ENCODE measurements around the gene DIPK1B.
A peak's percentile ranks its signal among the peaks of the same experiment; 100 is the strongest.
"Not testable (repeated sequence)": the region's sequence is repeated elsewhere in the genome, so short reads cannot be mapped to it uniquely, and the experiment has no call there.

The DIPK1B gene

DNA sequence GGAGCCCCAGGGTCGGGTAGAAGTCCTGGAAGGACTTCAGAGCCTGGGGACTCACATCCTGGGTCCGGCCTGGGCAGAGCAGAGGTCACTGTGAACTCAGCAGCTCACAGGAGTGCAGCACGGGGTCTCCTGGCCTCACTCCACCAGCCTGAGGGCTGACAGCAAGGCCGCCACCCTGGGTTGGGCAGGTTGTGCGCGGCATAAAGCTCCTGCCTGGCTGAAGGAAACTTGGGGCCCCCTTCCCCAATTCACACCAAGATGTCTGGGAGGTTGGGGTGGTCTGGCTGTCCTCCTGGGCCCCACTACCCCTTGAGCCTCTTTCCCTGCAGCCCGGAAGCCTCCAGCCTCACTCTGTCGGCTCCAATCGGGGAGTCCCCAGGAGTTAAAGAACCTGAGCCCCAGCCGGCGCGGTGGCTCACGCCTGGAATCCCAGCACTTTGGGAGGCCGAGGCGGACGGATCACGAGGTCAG is 49.9 kb downstream of the DIPK1B start:
- no peak for DNase-seq (ENCODE audit: low read depth)
- TF ChIP-seq, protein P1, sequence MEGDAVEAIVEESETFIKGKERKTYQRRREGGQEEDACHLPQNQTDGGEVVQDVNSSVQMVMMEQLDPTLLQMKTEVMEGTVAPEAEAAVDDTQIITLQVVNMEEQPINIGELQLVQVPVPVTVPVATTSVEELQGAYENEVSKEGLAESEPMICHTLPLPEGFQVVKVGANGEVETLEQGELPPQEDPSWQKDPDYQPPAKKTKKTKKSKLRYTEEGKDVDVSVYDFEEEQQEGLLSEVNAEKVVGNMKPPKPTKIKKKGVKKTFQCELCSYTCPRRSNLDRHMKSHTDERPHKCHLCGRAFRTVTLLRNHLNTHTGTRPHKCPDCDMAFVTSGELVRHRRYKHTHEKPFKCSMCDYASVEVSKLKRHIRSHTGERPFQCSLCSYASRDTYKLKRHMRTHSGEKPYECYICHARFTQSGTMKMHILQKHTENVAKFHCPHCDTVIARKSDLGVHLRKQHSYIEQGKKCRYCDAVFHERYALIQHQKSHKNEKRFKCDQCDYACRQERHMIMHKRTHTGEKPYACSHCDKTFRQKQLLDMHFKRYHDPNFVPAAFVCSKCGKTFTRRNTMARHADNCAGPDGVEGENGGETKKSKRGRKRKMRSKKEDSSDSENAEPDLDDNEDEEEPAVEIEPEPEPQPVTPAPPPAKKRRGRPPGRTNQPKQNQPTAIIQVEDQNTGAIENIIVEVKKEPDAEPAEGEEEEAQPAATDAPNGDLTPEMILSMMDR (conservative IDR thresholded peaks at IDR 0.05; ENCODE audit: control insufficient read depth, insufficient read depth, low read depth, low read length): no peak
- no peak overlapping the region for H3K4me3 ChIP-seq (ENCODE audit: control insufficient read depth, low read depth, low read length)

DNA sequence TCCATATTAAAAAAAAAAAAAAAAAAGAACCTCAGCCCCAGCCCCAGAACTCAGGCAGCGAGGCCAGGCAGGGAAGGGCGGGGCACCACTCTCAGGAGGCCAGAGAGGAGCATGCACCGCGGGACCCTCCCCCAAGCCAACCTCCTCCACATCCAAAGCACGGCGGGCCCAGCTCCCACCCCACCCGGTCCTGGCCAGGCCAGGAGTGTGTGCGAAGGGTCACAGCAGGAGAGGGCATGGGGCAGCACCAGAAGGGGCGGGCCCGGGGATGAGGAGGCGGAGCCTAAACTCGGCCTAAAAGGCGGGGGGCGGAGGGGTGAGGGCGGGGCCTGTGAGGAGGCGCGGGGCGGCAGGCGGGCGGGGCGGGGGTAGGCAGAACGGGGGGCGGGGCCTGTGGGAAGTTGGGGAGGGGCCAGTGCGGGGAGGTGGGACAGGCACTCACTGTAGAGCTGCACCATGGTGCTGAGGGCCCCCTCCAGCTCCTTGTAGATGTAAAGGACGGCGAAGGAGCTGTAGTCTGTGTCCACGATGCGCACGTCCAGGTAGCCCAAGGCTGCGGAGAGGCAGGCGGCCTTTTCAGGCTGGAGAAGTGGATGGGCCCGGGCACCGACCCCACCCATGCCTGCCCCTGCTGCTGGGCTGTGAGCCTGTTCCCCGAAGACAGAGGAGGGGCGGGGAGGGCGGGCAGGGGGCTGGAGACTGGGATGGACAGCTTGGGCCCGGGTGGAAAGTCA is 50.7 kb downstream of the DIPK1B start:
- TF ChIP-seq, protein P1 (conservative IDR thresholded peaks at IDR 0.05; ENCODE audit: control insufficient read depth, insufficient read depth, low read depth, low read length): no peak
- no peak overlapping the region for H3K4me3 ChIP-seq (ENCODE audit: control insufficient read depth, low read depth, low read length)
- peak; percentile 17 for DNase-seq (ENCODE audit: low read depth)

DNA sequence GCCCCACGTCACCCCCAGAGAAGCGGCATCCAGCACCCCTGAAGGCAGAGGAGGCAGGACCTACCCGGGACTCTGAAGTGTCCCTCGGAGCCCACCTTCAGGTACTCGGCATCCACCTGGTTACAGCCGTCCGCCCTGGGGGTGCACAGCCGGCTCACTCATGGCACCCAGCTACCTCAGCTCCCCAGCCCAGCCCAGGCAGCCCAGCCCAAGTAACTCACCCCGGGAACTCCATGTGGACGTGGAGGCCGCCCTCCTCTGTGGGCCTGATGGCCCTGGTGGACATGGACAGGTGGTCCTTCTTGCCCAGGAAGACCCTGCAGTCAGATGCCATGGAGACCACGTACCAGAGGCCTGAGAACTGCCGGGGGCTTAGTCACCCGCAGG is 51.3 kb downstream of the DIPK1B start:
- no peak overlapping the region for H3K4me3 ChIP-seq (ENCODE audit: control insufficient read depth, low read depth, low read length)
- no peak for DNase-seq (ENCODE audit: low read depth)
- TF ChIP-seq, protein P1 (conservative IDR thresholded peaks at IDR 0.05; ENCODE audit: control insufficient read depth, insufficient read depth, low read depth, low read length): no peak

DNA sequence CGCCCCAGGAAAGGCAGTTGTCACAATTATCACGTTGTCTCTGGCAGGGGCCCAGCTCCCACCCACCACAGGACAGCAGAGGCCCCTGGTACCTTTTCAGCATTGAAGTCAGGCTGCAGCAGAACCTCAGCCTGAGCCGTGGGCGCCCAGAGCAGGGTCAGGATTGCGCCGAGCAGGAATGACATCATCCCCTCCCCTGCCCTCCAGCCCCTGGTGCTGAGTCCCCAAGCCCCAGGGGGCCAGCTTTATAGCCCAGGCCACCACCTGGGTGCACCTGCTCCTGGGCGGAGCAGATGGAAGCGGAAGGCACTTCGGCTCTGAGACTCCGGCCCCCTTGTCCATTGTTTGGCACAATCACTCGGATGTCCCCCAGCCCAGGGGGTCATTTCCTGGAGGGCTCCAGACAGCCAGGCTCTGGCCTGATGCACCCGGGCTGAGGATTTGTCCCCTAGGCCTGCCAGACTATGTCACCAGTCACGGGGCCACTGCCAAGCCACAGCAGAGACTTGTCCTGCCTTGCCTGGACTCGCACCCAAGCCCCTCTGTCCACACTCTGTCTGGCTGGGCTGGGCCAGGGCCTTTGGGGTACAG is 52.0 kb downstream of the DIPK1B start, which contains the start of gene LCN15:
LCN15 (minus strand) TSS at position 218 of the 591 bp plus-strand sequence; CDS start at position 188, 30 bp downstream.
- no peak within 1 kb of the TSS for H3K4me3 ChIP-seq (ENCODE audit: control insufficient read depth, low read depth, low read length)
- TF ChIP-seq, protein P1 (conservative IDR thresholded peaks at IDR 0.05; ENCODE audit: control insufficient read depth, insufficient read depth, low read depth, low read length): no peak
- DNase-seq (ENCODE audit: low read depth): no peak

DNA sequence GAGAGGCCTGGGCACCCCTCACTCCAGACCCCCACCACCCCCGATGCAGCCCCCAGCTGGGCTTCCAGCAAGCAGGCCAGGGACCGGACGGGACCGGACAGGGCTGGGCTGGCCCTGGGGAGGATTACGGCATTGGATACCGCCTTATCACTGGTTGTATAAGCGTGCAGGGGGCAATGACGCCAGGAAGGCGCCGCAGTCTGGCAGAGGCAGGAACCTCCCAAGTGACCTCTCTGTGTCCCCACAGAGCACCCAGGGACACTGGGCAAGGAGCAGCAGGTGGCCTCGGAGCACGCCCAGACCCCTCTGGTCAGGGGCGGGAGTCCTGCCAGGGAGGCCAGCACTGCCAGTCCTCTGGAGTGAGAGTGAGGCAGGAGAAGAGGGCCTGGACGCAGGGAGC is 52.7 kb downstream of the DIPK1B start:
- no peak overlapping the region for H3K4me3 ChIP-seq (ENCODE audit: control insufficient read depth, low read depth, low read length)
- TF ChIP-seq, protein P1 (conservative IDR thresholded peaks at IDR 0.05; ENCODE audit: control insufficient read depth, insufficient read depth, low read depth, low read length): no peak
- no peak for DNase-seq (ENCODE audit: low read depth)

DNA sequence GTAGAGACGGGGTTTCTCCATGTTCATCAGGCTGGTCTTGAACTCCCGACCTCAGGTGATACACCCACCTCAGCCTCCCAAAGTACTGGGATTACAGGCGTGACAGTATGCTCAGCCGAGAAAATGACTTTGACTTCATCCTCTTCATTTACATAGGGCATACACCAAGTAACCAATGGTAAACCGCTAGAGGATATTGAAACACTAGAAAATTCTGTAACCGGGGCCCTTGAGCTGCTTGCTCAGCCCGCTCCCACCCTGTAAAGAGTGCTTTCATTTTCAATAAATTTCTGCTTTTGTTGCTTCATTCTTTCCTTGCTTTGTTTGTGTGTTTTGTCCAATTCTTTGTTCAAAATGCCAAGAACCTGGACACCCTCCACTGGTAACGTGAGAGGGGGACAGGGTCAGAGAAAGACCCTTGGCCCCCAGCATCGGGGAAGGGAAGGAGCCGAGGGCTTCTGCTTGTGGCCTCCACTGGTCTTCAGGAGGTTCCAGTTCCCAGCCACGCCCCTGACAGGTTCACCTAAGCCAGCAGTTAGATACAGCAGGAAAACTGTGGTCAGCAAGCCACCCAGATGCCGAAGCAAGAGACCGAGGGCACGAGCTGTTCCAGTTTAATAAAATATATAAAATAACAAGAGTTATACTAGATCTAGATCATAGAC is 53.5 kb downstream of the DIPK1B start:
- not testable (repeated sequence) for DNase-seq (ENCODE audit: low read depth); H3K4me3 ChIP-seq (ENCODE audit: control insufficient read depth, low read depth, low read length)

Measured in fibroblast of mammary gland (primary cell).